GM12873 (cell line): ENCODE measurements around the gene ARID1B.

Source experiments
- TF ChIP-seq, protein P1 (sequence below): IDR thresholded peaks from 2 replicates; pipeline ENCODE4 v1.5.1; 2012; ENCODE audit warnings: low read depth, mild to moderate bottlenecking, moderate library complexity, low read length, control low read depth; ENCODE audit not compliant: insufficient read depth; ENCODE audit errors: missing control alignments

Gene ARID1B

DNA sequence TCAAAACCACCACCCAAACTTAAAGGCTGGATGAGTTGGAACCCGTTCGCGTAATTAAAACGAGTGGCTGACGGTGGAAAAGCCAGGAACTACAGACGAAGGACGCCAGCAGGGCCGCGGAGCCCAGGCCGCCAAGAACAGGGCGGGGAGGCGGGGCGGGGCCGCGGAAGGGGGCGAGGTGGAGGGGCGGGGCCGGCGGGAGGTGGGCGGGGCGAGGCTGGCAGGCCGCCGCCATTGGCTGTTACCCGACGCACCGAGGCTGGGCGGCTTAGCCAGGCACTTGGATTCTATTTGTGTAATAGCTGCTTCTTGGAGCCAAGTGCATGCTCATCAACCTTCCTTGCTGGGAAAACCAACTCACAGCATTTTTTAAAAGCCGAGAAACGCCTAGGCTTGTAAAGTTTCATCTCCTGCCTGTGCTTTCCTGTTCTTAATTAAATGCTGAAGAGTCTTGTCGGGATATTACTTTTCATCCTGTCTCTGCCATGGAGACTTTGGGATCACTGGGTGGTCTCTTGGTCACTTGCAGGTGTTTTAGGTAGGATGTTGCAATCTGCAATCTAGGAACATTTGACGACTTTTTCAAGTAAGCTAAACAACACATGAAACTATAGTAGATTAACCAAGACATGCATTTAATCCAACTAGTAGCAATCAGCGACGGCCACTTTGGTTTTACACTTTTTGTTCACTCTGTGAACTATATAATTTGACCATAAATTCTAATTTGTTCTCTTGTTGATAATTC is 245.0 kb downstream of the ARID1B start:
- TF ChIP-seq, protein P1, sequence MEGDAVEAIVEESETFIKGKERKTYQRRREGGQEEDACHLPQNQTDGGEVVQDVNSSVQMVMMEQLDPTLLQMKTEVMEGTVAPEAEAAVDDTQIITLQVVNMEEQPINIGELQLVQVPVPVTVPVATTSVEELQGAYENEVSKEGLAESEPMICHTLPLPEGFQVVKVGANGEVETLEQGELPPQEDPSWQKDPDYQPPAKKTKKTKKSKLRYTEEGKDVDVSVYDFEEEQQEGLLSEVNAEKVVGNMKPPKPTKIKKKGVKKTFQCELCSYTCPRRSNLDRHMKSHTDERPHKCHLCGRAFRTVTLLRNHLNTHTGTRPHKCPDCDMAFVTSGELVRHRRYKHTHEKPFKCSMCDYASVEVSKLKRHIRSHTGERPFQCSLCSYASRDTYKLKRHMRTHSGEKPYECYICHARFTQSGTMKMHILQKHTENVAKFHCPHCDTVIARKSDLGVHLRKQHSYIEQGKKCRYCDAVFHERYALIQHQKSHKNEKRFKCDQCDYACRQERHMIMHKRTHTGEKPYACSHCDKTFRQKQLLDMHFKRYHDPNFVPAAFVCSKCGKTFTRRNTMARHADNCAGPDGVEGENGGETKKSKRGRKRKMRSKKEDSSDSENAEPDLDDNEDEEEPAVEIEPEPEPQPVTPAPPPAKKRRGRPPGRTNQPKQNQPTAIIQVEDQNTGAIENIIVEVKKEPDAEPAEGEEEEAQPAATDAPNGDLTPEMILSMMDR = no peak

DNA sequence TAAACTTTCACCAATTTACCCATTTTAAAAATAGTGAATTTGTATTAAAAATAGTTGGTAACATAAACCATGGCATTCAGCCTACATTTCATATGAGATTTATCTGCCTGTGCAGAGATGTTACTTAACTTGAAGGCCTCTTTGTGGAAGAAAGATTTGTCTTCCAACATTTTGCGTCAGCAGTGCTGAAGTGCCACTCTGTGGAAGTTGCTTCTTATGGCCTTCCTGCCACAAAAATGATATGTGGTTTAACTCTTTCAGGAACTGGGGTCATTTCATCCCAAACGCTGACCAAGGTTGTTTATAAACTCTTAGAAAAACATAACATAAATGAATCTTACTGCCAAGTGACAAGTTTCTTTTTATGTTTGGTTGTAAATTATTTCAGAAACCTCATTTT is 246.8 kb downstream of the ARID1B start:
- TF ChIP-seq, protein P1 = no peak

DNA sequence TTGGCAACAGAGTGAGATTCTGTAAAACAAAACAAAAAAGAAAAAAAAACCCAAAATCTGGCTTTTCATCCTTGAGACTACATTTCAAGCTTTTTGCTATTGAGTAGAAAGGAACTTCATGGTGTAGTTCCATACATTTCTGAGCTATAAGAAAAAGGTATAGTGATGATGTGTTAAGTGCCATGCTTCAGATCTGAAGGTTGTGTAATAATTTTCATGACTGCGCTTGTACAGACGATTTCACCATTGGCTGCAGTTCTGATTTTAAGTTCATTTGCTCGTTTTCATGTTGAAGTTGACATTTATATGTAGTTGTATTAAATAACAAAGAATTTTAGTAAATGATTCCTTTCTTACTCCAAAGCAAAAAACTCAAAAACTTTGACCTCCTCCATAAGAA is 247.6 kb downstream of the ARID1B start:
- TF ChIP-seq, protein P1 = no peak

DNA sequence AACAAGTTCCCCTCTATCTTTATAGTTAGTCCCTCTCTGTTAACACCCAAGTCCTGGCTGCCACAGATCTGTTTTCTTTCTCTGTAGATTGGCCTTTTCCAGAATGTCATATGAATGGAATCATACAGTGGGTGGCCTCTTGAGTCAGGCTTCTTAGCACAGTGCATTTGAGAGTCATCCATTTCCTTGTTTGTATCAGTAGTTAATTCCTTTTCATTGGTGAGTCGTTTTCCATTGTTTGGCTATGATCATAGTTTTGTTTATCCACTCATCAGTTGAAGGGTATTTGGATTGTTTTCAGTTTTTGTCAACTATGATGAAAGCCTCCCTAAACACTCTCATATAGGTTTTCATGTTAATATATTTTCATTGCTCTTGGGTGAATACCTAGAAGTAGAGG is 248.3 kb downstream of the ARID1B start:
- TF ChIP-seq, protein P1 = no peak

DNA sequence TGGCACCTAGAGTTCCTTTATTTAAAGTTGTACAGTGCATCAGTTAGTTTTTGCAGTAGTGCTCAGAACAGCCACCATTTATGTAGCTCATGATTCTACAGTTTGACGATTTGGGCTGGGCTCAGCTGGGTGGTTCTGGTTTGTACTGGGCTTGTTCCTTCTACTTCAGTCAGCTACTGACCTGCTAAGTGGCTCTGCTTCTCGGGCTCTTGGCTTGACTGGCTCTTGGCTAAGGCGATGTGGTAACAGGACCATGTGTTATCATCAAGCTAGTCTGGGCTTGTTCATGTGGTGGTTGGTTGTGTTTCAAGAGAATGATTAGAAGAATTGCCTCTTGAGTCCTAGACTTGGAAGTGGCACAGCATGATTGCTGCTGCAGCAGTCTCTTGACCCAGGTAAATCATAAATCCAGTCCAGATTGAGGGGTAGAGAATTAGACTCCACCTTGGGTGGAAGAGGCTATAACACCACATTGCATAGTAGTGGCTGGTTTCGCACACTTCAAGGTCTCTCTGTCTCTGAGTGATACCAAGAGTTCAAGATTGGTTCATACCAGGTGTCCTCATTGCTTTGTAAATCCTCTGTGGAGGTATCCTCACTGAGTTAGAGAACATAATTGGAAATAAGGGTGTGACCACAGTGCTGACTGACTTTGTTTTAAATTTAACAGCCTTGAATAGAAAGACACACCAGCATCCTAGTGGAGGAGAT is 253.0 kb downstream of the ARID1B start:
- TF ChIP-seq, protein P1 = no peak

DNA sequence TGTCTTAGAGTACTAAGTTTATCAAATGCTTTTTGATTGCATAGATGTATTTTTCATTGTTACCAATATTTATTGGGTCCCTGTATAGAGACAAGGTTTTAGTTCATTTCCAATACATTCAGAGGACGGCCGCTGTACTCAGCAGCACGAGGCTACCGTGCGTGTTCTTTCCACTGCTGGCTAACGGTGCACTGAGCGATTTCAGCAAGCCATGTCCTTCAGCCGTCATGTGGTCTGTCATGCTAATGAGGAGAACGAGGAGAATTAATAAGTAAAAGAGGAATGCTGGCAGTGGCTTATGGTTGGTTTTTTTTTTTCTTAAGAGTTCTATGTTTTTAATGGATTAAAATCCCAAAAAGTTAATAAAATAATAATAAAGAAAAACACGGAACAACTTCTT is 253.6 kb downstream of the ARID1B start:
- TF ChIP-seq, protein P1 = no peak

DNA sequence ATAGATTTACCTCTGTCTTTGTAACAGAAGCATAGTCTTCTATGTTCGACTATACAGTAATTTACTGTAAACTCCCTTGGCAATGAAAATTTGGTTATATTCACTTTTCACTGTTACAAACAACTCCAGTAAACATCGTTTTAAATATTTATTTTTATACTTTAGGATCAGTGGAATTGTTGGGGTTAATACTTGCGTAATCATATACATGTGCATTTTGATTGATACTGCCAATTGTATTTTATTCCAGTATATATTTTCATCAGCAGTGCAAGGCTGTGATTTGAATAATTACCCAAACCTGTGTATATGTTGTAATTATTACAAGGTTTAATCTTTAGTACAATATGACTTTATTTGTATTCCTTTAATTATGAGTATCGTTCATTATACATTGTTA is 255.7 kb downstream of the ARID1B start:
- TF ChIP-seq, protein P1 = no peak
